ENCODE measurements around the gene RAB7A.

Gene RAB7A

GRCh38 chr3:128784843-128785242, 58.9 kb downstream of the RAB7A start:
- H2BK120ac ChIP-seq (ENCODE audit: low read depth, low read length): no peak overlapping the region
- H4K91ac ChIP-seq (ENCODE audit: low read depth, low read length, poor library complexity): no peak overlapping the region
- no peaks in the 10 kb centered on the region for H3K4me1 ChIP-seq (ENCODE audit: control insufficient read depth in 2 of 2, insufficient read depth in 1 of 2, low read depth in 1 of 2, low read length in 2 of 2)
- H2BK15ac ChIP-seq (ENCODE audit: low read length): no peak overlapping the region
- no peak overlapping the region for H3K4me3 ChIP-seq (ENCODE audit: low read length in 2 of 2)
- no peaks in the 10 kb centered on the region for H3K27me3 ChIP-seq (ENCODE audit: control insufficient read depth in 3 of 3, insufficient read depth in 3 of 3, low read depth in 1 of 3, low read length in 3 of 3)
- no peak overlapping the region for H3K27ac ChIP-seq (replicated peaks; ENCODE audit: low read length)
- no peak overlapping the region for H3K18ac ChIP-seq (ENCODE audit: low read length)
- H3K36me3 ChIP-seq (replicated peaks in 1 of 2; ENCODE audit: control insufficient read depth in 2 of 2, insufficient read depth in 2 of 2, low read length in 2 of 2): no peaks in the 10 kb centered on the region
- H3K9me3 ChIP-seq (replicated peaks in 1 of 2; ENCODE audit: control insufficient read depth in 2 of 2, insufficient read depth in 1 of 2, low read depth in 1 of 2, low read length in 2 of 2): no peaks in the 10 kb centered on the region
- no CpG with 5 or more reads among the region's 3 CpGs for WGBS, 2 donors (ENCODE audit: extremely low coverage in 2 of 2, insufficient read length in 2 of 2, insufficient replicate concordance in 1 of 2)
- H3K9ac ChIP-seq (ENCODE audit: low read depth, low read length, poor library complexity): no peak overlapping the region
- H3K14ac ChIP-seq (ENCODE audit: low read length): no peak overlapping the region
- H2BK5ac ChIP-seq (ENCODE audit: low read length): no peak overlapping the region
- no peak overlapping the region for H3K23ac ChIP-seq (ENCODE audit: low read depth, low read length, poor library complexity)
- no peak overlapping the region for H3K4me2 ChIP-seq (ENCODE audit: insufficient read depth, low read length, poor library complexity, severe bottlenecking)
- H3K79me1 ChIP-seq (ENCODE audit: low read depth, low read length): peaks cover 4% of the 10 kb centered on the region
- no peak overlapping the region for H2AK5ac ChIP-seq (ENCODE audit: low read depth, low read length)
- H2AFZ ChIP-seq (ENCODE audit: low read length): no peak overlapping the region
- DNase-seq (ENCODE audit: low spot score): no peak
- no peak overlapping the region for H4K8ac ChIP-seq (ENCODE audit: low read depth, low read length)
- no peak overlapping the region for H2BK12ac ChIP-seq (ENCODE audit: low read length)
- H3K4ac ChIP-seq (ENCODE audit: low read length): no peak overlapping the region

DNA sequence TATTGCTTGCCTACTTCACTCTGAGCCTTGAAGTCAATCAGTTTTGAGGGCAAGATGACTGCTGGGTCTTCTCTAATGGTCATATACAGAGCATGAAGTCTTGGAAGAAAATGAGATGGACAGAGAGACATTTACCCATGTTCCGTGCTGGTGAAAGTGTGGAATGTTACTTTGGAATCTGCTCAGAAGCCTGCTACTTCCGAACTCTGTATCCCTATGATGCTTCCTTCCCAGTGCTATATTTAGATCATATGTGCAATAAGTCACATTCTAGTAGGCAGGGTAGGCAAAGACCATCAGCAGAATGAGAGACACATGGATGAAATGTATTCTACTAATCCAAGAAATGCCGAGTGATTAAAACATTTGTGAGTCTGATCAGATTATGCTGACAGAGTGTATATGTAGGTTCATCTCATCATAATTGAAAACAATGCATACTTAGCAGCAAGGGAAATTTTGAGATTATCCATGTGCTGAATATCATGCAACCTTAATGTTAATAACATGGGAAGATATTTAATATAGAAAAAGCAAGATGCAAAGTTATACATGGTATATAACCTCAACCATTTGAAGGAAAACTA, 60.5 kb downstream of the RAB7A start:
- no peak overlapping the region for H3K4me3 ChIP-seq (ENCODE audit: low read length in 2 of 2)
- H2AK5ac ChIP-seq (ENCODE audit: low read depth, low read length): no peak overlapping the region
- H3K18ac ChIP-seq (ENCODE audit: low read length): no peak overlapping the region
- no CpG with 5 or more reads among the region's 3 CpGs for WGBS, 2 donors (ENCODE audit: extremely low coverage in 2 of 2, insufficient read length in 2 of 2, insufficient replicate concordance in 1 of 2)
- no peaks in the 10 kb centered on the region for H3K9me3 ChIP-seq (replicated peaks in 1 of 2; ENCODE audit: control insufficient read depth in 2 of 2, insufficient read depth in 1 of 2, low read depth in 1 of 2, low read length in 2 of 2)
- no peak overlapping the region for H2AFZ ChIP-seq (ENCODE audit: low read length)
- no peak overlapping the region for H3K9ac ChIP-seq (ENCODE audit: low read depth, low read length, poor library complexity)
- no peaks in the 10 kb centered on the region for H3K36me3 ChIP-seq (replicated peaks in 1 of 2; ENCODE audit: control insufficient read depth in 2 of 2, insufficient read depth in 2 of 2, low read length in 2 of 2)
- H4K91ac ChIP-seq (ENCODE audit: low read depth, low read length, poor library complexity): no peak overlapping the region
- H3K4me2 ChIP-seq (ENCODE audit: insufficient read depth, low read length, poor library complexity, severe bottlenecking): no peak overlapping the region
- DNase-seq (ENCODE audit: low spot score): no peak
- H2BK120ac ChIP-seq (ENCODE audit: low read depth, low read length): no peak overlapping the region
- no peak overlapping the region for H3K4ac ChIP-seq (ENCODE audit: low read length)
- H3K79me1 ChIP-seq (ENCODE audit: low read depth, low read length): peaks cover 4% of the 10 kb centered on the region
- no peak overlapping the region for H3K14ac ChIP-seq (ENCODE audit: low read length)
- H3K23ac ChIP-seq (ENCODE audit: low read depth, low read length, poor library complexity): no peak overlapping the region
- no peak overlapping the region for H2BK15ac ChIP-seq (ENCODE audit: low read length)
- no peak overlapping the region for H2BK12ac ChIP-seq (ENCODE audit: low read length)
- no peak overlapping the region for H4K8ac ChIP-seq (ENCODE audit: low read depth, low read length)
- no peaks in the 10 kb centered on the region for H3K4me1 ChIP-seq (ENCODE audit: control insufficient read depth in 2 of 2, insufficient read depth in 1 of 2, low read depth in 1 of 2, low read length in 2 of 2)
- H3K27me3 ChIP-seq (ENCODE audit: control insufficient read depth in 3 of 3, insufficient read depth in 3 of 3, low read depth in 1 of 3, low read length in 3 of 3): no peaks in the 10 kb centered on the region
- no peak overlapping the region for H2BK5ac ChIP-seq (ENCODE audit: low read length)
- no peak overlapping the region for H3K27ac ChIP-seq (replicated peaks; ENCODE audit: low read length)

GRCh38 chr3:128787256-128788253, 61.6 kb downstream of the RAB7A start:
- H3K18ac ChIP-seq (ENCODE audit: low read length): no peak overlapping the region
- H3K14ac ChIP-seq (ENCODE audit: low read length): no peak overlapping the region
- no peaks in the 10 kb centered on the region for H3K27me3 ChIP-seq (ENCODE audit: control insufficient read depth in 3 of 3, insufficient read depth in 3 of 3, low read depth in 1 of 3, low read length in 3 of 3)
- H4K8ac ChIP-seq (ENCODE audit: low read depth, low read length): no peak overlapping the region
- H3K4me3 ChIP-seq (ENCODE audit: low read length in 2 of 2): no peak overlapping the region
- H2BK120ac ChIP-seq (ENCODE audit: low read depth, low read length): no peak overlapping the region
- DNase-seq (ENCODE audit: low spot score): no peak
- no peak overlapping the region for H3K9ac ChIP-seq (ENCODE audit: low read depth, low read length, poor library complexity)
- H2AFZ ChIP-seq (ENCODE audit: low read length): no peak overlapping the region
- no peak overlapping the region for H2BK12ac ChIP-seq (ENCODE audit: low read length)
- H2AK5ac ChIP-seq (ENCODE audit: low read depth, low read length): no peak overlapping the region
- no peak overlapping the region for H4K91ac ChIP-seq (ENCODE audit: low read depth, low read length, poor library complexity)
- no peaks in the 10 kb centered on the region for H3K36me3 ChIP-seq (replicated peaks in 1 of 2; ENCODE audit: control insufficient read depth in 2 of 2, insufficient read depth in 2 of 2, low read length in 2 of 2)
- no peaks in the 10 kb centered on the region for H3K79me1 ChIP-seq (ENCODE audit: low read depth, low read length)
- no peak overlapping the region for H3K23ac ChIP-seq (ENCODE audit: low read depth, low read length, poor library complexity)
- H3K4ac ChIP-seq (ENCODE audit: low read length): no peak overlapping the region
- H3K9me3 ChIP-seq (replicated peaks in 1 of 2; ENCODE audit: control insufficient read depth in 2 of 2, insufficient read depth in 1 of 2, low read depth in 1 of 2, low read length in 2 of 2): no peaks in the 10 kb centered on the region
- no peaks in the 10 kb centered on the region for H3K4me1 ChIP-seq (ENCODE audit: control insufficient read depth in 2 of 2, insufficient read depth in 1 of 2, low read depth in 1 of 2, low read length in 2 of 2)
- H2BK15ac ChIP-seq (ENCODE audit: low read length): no peak overlapping the region
- no peak overlapping the region for H3K27ac ChIP-seq (replicated peaks; ENCODE audit: low read length)
- no peak overlapping the region for H3K4me2 ChIP-seq (ENCODE audit: insufficient read depth, low read length, poor library complexity, severe bottlenecking)
- no peak overlapping the region for H2BK5ac ChIP-seq (ENCODE audit: low read length)
- no CpG with 5 or more reads among the region's 12 CpGs for WGBS, 2 donors (ENCODE audit: extremely low coverage in 2 of 2, insufficient read length in 2 of 2, insufficient replicate concordance in 1 of 2)

DNA sequence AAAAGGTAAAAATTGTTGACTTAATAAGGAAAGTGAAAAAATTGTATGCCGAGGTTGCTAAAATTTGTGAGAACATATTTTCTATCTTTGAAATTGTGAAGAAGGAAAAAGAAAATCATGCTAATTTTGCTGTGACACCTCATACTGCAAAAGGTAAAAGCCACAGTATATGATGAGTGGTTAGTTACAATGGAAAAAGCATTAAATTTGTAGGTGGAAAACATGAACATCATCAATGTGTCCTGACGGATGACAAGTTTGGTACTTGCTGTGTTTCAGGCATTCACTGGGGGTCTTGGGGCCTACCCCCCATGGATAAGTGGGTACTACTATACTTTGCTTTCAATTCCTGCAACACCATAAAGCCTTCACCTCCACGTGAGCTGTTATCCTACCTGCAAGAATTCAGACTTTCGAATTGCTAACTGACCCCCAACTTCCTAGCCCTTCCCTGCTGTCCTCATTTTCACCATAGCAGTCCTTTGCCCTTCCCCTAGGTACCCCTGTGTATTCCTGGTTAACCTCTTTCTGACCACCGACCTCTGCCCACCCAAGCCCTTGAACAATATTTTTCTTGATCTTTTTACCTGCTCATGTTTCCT, 62.4 kb downstream of the RAB7A start:
- DNase-seq (ENCODE audit: low spot score): no peak
- no CpG with 5 or more reads among the region's 5 CpGs for WGBS, 2 donors (ENCODE audit: extremely low coverage in 2 of 2, insufficient read length in 2 of 2, insufficient replicate concordance in 1 of 2)

More for the DNA sequence above, 62.4 kb downstream of the RAB7A start:
- Histone ChIP-seq H2BK120ac (ENCODE audit: low read depth, low read length) (no peak overlapping the region), H3K4ac (ENCODE audit: low read length) (no peak overlapping the region), H2BK5ac (ENCODE audit: low read length) (no peak overlapping the region), H3K14ac (ENCODE audit: low read length) (no peak overlapping the region), H2AFZ (ENCODE audit: low read length) (no peak overlapping the region), H4K91ac (ENCODE audit: low read depth, low read length, poor library complexity) (no peak overlapping the region), H2BK15ac (ENCODE audit: low read length) (no peak overlapping the region), H4K8ac (ENCODE audit: low read depth, low read length) (no peak overlapping the region), H2BK12ac (ENCODE audit: low read length) (no peak overlapping the region), H3K4me3 (ENCODE audit: low read length in 2 of 2) (no peak overlapping the region), H3K4me1 (ENCODE audit: control insufficient read depth in 2 of 2, insufficient read depth in 1 of 2, low read depth in 1 of 2, low read length in 2 of 2) (no peaks in the 10 kb centered on the region), H3K27ac (replicated peaks; ENCODE audit: low read length) (no peak overlapping the region), H3K27me3 (ENCODE audit: control insufficient read depth in 3 of 3, insufficient read depth in 3 of 3, low read depth in 1 of 3, low read length in 3 of 3) (no peaks in the 10 kb centered on the region), H3K79me1 (ENCODE audit: low read depth, low read length) (no peaks in the 10 kb centered on the region), H3K9ac (ENCODE audit: low read depth, low read length, poor library complexity) (no peak overlapping the region), H3K23ac (ENCODE audit: low read depth, low read length, poor library complexity) (no peak overlapping the region), H3K18ac (ENCODE audit: low read length) (no peak overlapping the region), H2AK5ac (ENCODE audit: low read depth, low read length) (no peak overlapping the region), H3K9me3 (replicated peaks in 1 of 2; ENCODE audit: control insufficient read depth in 2 of 2, insufficient read depth in 1 of 2, low read depth in 1 of 2, low read length in 2 of 2) (no peaks in the 10 kb centered on the region), H3K4me2 (ENCODE audit: insufficient read depth, low read length, poor library complexity, severe bottlenecking) (no peak overlapping the region), H3K36me3 (replicated peaks in 1 of 2; ENCODE audit: control insufficient read depth in 2 of 2, insufficient read depth in 2 of 2, low read length in 2 of 2) (no peaks in the 10 kb centered on the region)
